Ovary (tissue), 9 donors: ENCODE measurements around the gene PEPD. TPM values are rescaled to one million over a fixed set of nuclear protein-coding genes. Genes with fewer than 3 reads are reported as not detected.

Experiments
- DNase-seq, 5 donors: peaks; one replicate each; pipeline ENCODE4 v3.0.0-alpha.2; 2019 to 2020
- H3K27ac ChIP-seq, 2 donors: fragments of 200-600 bp; one replicate each; pipeline versions ENCODE4 v1.5.1 to v1.8.0; 2019 to 2022
- H3K27me3 ChIP-seq: fragments of 200-600 bp; one replicate; pipeline ENCODE4 v1.8.0; 2022
- H3K36me3 ChIP-seq: fragments of 200-600 bp; sonication (generic); one replicate; pipeline ENCODE4 v1.5.1; 2019
- H3K4me1 ChIP-seq: one replicate; pipeline ENCODE4 v1.8.1; 2013; ENCODE audit warnings: mild to moderate bottlenecking, moderate library complexity; ENCODE audit not compliant: insufficient read depth
- H3K4me3 ChIP-seq: fragments of 200-600 bp; sonication (generic); one replicate; pipeline ENCODE4 v1.5.1; 2017
- H3K9me3 ChIP-seq, 2 donors: fragments of 200-600 bp in 1 of 2; sonication (generic) in 1 of 2; one replicate each; pipeline versions ENCODE4 v1.5.1 to v1.8.1; 2013 to 2019; ENCODE audit warnings: mild to moderate bottlenecking in 1 of 2, moderate library complexity in 1 of 2
- EP300 ChIP-seq: sonication (generic); formaldehyde crosslinking; IDR thresholded peaks from one replicate; pipeline ENCODE4 v1.6.1; 2017; ENCODE audit warnings: antibody characterized with exemption
- POLR2A ChIP-seq: fragments of 450-650 bp; IDR thresholded peaks from one replicate; pipeline ENCODE4 v1.6.1; 2017; ENCODE audit warnings: antibody characterized with exemption, mild to moderate bottlenecking, moderate library complexity
- WGBS, 3 donors: extraction: QIAGEN DNeasy Blood & Tissue Kit in 1 of 3; methylation state at CpG; one replicate each; pipeline versions ENCODE4 v1.1.5 to v1.1.7; 2013 to 2017; 5-methylcytosine and 5-hydroxymethylcytosine counted together
- intact Hi-C, 4 donors: fragments of 100-400 bp; cut with DNase I; formaldehyde crosslinking; loops; one replicate each; pipeline versions ENCODE4 v1.11.0 to v1.15.1; 2022 to 2023
- polyA plus RNA-seq, 2 donors: library from polyadenylated mRNA; stranded (reverse); fragments of 200-250 nt in 1 of 2; fragments of 350-450 nt in 1 of 2; fragmentation: Illumina TruSeq in 1 of 2; extraction: RNeasy Lipid Tissue Mini Kit (QIAGEN cat#74804) in 1 of 2; gene quantifications; one replicate each; pipeline ENCODE4 v1.2.3, GENCODE V29; 2013 to 2014
- total RNA-seq, 7 donors: library from RNA; depleted of rRNA in 2 of 7; stranded (reverse); fragments of >200 nt in 2 of 7; fragmentation: NEBNext Ultra II Directional in 3 of 7; extraction: Animal tissue kit (Norgen Biotek cat#: 25700) in 3 of 7; gene quantifications; one replicate each; pipeline versions ENCODE4 v1.1.0 to v1.2.4, GENCODE V29; 2016 to 2023
- TF ChIP-seq, protein P1 (sequence below), 3 donors: fragments of 450-650 bp in 2 of 3; fragments of 200-600 bp in 1 of 3; IDR thresholded peaks; one replicate each; pipeline versions ENCODE4 v1.5.1 to v1.8.0; 2016 to 2022; ENCODE audit warnings: antibody characterized with exemption in 3 of 3, mild to moderate bottlenecking in 1 of 3
- donor health status: DM: no; HTN: no; CAD: no; lungs with moderate emphysema.
- donor health status: DM: no; HTN: no; CAD: no.
- donor health status: Bipolar disorder and iron deficiency.
- donor health status: DM: yes; HTN: yes; CAD: no.
- donor health status: DM: no; HTN: no; CAD: no.
- donor health status: DM: yes; HTN: yes; CAD: no.

PEPD gene
- total and polyA plus RNA-seq, 9 donors: 38.7 to 66.9 (median 58.9) TPM

DNA sequence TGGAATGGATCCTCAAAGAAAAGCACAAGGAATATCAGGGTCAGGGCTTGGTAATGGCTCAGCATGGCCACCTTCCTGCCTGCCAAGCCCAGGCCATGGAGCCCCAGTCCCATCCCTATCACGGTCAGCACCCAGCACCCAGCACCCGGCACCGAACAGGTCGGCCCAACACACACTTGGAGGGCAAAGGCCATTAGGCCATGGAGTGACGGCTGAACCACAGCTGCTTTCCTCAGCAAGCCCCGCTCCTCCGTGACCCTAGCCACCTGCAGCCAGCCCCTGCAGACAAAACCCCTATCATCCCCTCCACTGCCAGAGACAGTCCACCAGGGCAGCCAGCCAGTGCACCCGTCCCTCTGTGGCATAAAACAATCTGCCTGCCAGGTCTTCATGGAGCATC is 20.6 kb downstream of the PEPD start:
- Histone ChIP-seq H3K27me3 (no peaks in the 10 kb centered on the region), H3K4me3 (no peak overlapping the region), H3K4me1 (no peaks in the 10 kb centered on the region), H3K27ac (no peak overlapping the region), H3K9me3 (no peaks in the 10 kb centered on the region), H3K36me3 (no peaks in the 10 kb centered on the region)
- 85 to 89% (median 87%) methylated on average over 6 to 8 of the region's 8 CpGs for WGBS, 3 donors
- intact Hi-C loops: no loop called here
- DNase-seq: no peak
- TF ChIP-seq POLR2A (no peak), EP300 (no peak)
- TF ChIP-seq, protein P1, sequence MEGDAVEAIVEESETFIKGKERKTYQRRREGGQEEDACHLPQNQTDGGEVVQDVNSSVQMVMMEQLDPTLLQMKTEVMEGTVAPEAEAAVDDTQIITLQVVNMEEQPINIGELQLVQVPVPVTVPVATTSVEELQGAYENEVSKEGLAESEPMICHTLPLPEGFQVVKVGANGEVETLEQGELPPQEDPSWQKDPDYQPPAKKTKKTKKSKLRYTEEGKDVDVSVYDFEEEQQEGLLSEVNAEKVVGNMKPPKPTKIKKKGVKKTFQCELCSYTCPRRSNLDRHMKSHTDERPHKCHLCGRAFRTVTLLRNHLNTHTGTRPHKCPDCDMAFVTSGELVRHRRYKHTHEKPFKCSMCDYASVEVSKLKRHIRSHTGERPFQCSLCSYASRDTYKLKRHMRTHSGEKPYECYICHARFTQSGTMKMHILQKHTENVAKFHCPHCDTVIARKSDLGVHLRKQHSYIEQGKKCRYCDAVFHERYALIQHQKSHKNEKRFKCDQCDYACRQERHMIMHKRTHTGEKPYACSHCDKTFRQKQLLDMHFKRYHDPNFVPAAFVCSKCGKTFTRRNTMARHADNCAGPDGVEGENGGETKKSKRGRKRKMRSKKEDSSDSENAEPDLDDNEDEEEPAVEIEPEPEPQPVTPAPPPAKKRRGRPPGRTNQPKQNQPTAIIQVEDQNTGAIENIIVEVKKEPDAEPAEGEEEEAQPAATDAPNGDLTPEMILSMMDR (IDR thresholded peaks at IDR 0.05): no peak

DNA sequence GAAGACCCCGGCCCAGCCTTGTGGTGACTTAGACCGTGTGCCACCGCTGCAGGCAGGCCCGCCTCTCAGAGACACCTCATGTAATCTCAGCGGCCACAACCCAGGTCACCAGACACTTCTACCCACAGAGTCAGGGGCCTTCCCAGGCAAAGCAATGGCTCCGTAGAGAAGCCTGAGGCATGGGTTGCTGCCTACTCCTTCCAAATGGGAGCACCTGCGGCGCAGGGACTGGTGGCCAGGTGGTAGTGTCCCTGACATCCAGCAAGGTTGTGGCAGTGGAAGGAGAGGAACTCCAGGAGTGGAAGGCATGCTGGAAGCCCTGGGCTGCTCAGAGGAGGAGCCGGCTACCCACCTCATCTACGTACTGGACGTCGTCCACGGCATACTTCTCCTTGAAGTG is 21.0 kb downstream of the PEPD start:
- no peak for DNase-seq
- H3K36me3 ChIP-seq: no peaks in the 10 kb centered on the region
- intact Hi-C loops: no loop called here
- no peaks in the 10 kb centered on the region for H3K27me3 ChIP-seq
- WGBS, 3 donors: 95 to 98% (median 95%) methylated on average over 13 of the region's 13 CpGs
- no peak overlapping the region for H3K4me3 ChIP-seq
- no peaks in the 10 kb centered on the region for H3K4me1 ChIP-seq
- H3K9me3 ChIP-seq: no peaks in the 10 kb centered on the region
- TF ChIP-seq EP300 (no peak), POLR2A (no peak)
- TF ChIP-seq, protein P1 (IDR thresholded peaks at IDR 0.05): no peak
- no peak overlapping the region for H3K27ac ChIP-seq

- Histone ChIP-seq H3K27me3 (no peaks in the 10 kb centered on the region), H3K4me3 (no peak overlapping the region), H3K9me3 (no peaks in the 10 kb centered on the region), H3K36me3 (no peaks in the 10 kb centered on the region), H3K27ac (no peak overlapping the region), H3K4me1 (no peaks in the 10 kb centered on the region)
- intact Hi-C loops: no loop called here
- no peak for DNase-seq
- 77 to 78% (median 77%) methylated on average over 11 to 13 of the region's 13 CpGs for WGBS, 3 donors
- TF ChIP-seq, protein P1 (IDR thresholded peaks at IDR 0.05): no peak
- no peak for TF ChIP-seq POLR2A
- TF ChIP-seq EP300: no peak
Observed at GRCh38 chr19:33499671-33500506, 21.7 kb downstream of the PEPD start.

DNA sequence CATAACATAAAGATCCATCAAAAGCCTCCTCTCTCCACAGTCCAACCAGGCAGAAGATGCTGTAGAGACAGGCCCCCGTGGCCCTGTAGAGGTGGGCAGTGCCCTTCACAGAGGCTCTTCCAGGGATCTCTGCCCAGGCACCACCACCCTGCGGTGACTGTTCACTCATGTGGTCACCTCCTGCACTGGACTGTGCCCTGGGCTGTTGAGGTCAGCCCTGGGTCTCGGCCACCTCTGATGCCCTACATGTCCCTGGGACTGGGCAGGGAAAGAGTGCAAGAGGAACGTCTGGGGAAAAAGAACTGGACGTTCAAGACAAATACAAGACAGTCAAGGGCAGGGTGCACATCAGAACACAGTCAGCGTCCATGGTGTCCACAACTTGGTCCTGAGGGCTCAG is 22.3 kb downstream of the PEPD start:
- WGBS, 3 donors: 70 to 87% (median 79%) methylated on average over 6 of the region's 6 CpGs
- intact Hi-C loops: no loop called here
- Histone ChIP-seq H3K27me3 (no peaks in the 10 kb centered on the region), H3K9me3 (no peaks in the 10 kb centered on the region), H3K4me1 (no peaks in the 10 kb centered on the region), H3K36me3 (no peaks in the 10 kb centered on the region), H3K27ac (no peak overlapping the region), H3K4me3 (no peak overlapping the region)
- no peak for TF ChIP-seq POLR2A
- TF ChIP-seq EP300: no peak
- TF ChIP-seq, protein P1 (IDR thresholded peaks at IDR 0.05): no peak
- no peak for DNase-seq
